Non-pigmented ciliary epithelial cell (primary cell): ENCODE measurements around the gene MAP3K12.
"Not testable (repeated sequence)": the region's sequence is repeated elsewhere in the genome, so short reads cannot be mapped to it uniquely, and the experiment has no call there.

Experiments used
- DNase-seq: peaks from one replicate; pipeline ENCODE4 v3.0.0-alpha.2; 2010; ENCODE audit warnings: low read depth

MAP3K12 gene

GRCh38 chr12:53468282-53468681 is 31.0 kb downstream of the MAP3K12 start:
- DNase-seq: no peak

DNA sequence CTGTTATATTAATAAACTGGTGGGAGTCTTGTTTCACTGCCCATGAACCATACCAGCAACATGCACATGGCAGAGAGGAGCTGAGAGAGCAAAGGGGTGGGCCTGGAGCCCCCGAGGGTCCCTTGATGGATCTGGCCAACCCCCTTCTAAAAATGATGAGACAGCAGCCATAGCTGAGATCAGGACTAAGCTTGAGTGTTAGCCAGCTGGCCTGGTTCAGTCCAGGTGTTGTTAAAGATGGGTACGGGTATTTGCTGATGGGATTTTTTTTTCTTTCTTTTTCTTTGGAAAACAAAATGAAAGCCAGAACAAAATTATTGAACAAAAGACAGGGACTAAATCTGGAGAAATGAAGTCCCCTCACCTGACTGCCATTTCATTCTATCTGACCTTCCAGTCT is 31.4 kb downstream of the MAP3K12 start:
- no peak for DNase-seq

DNA sequence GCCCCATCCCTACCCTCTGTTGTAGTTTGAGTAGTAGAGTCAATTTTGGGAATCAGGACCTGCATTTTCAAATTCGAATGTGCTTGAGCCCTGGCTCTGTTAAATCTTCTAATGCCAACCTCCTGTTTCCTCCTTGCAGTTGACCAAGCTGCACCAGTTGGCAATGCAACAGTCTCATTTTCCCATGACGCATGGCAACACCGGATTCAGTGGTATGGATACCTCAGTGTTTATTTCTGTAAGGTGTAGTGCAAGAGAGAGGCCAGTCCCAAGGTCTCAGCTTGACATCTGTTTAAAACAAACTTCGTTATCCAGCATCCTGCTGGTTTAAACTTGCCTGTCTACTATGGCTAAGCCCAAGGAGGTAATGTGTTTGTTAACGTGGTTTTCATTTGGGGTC is 32.2 kb downstream of the MAP3K12 start:
- no peak for DNase-seq

- DNase-seq: no peak
Measured at GRCh38 chr12:53466640-53467039, 32.6 kb downstream of the MAP3K12 start.

- no peak for DNase-seq
Measured at GRCh38 chr12:53465679-53466078, 33.6 kb downstream of the MAP3K12 start.

DNA sequence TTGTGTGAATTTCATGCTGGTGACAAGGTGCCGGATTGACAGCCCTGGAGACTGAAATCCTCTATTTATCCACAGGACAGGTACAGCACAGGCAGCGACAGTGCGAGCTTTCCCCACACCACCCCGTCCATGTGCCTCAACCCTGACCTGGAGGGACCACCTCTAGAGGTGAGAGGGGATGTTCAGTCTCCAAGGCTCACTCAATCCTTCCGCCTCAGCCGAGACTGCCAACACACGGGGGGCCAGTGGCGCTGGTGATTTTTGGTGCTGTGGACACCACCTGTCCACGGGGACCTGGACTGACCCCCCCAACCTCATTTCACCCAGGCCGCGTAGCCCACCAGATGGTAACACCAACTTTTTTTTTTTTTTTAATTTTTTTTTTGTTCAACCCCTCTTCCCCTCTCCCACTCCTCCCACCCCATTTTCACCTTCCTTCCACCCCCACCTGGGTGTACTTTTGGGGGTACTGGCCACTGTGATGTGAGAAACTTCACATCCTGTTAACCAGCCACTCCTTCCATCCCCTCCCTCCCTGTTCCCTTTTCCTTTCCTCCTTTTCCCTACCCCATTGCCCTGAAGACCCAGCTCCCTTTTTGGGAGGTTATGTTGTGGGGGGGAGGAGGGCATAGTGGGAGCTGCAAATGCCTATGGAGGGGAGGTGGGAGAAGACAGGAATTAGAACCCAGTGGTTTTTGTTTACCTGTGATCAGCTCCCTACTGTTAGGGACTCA is 34.4 kb downstream of the MAP3K12 start:
- DNase-seq: no peak

DNA sequence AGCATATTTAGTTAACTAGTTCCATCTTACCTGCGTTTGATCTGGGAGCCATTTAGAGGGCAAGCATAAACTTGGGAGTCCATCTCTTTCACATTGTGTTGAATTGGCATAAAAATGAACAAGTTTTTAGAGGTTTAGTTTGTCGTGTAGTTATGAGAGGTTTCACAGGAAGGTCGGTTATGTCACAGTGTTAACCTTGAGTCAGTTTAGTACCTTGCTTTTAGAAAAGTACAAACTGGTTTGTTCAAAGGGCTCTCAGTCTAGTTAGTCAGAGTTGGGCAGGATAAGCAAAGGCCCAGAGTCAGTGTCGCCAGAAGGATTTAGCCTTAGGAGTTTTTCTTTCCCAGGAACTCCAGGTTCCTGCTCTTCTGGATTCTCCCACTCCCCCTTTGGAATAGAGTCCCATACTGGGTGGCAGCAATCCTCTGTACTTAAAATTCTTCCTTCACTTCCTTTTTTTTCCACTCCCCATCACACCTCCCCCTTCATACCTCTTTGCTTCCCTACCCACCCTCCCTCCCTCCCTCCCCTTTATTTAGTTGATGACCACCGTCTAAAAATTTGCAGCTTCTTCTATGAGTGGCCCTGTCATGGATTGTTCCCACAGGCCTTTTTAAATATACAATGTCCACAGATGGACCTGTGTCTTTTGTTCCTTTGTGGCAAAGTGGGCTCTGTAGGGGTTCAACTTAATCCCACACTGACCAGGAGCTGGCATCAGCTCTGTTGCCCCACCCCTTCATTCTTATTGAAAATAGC is 35.3 kb downstream of the MAP3K12 start:
- DNase-seq: no peak

DNA sequence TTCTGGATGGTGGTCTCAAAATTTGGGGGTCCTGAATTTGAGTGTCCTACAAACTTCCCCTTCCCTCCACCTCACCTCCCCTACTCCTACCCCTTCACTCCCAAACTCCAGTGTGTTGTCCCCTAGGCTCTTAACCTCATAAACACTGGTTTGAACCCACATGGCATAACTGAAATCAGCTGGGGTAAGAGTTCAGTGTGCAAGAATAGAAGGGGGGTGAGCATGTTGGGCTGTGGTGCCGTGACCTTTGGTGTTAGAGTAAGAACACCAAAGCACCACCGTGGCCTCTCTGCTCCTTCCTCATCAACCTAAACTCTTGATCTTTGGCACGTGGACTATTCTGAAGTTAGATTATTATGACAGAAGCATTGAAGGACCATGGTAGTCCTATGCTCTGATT is 36.3 kb downstream of the MAP3K12 start:
- no peak for DNase-seq

DNA sequence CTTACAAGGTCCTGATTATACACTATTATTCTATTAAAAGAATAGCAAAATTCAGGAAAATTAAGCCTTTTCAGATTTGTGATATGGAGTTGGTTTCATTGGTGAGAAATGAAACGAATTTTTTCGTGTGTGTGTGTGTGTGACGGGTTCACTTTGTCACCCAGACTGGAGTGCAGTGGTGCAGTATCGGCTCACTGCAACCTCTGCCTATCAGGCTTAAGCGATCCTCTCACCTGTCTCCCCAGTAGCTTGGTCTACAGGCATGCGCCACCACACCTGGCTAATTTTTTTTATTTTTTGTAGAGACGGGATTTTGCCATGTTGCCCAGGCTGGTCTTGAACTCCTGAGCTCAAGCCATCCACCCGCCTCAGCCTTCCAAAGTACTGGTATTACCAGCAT is 37.7 kb downstream of the MAP3K12 start:
- DNase-seq: no peak

GRCh38 chr12:53461059-53461458 is 38.2 kb downstream of the MAP3K12 start:
- DNase-seq: no peak

DNA sequence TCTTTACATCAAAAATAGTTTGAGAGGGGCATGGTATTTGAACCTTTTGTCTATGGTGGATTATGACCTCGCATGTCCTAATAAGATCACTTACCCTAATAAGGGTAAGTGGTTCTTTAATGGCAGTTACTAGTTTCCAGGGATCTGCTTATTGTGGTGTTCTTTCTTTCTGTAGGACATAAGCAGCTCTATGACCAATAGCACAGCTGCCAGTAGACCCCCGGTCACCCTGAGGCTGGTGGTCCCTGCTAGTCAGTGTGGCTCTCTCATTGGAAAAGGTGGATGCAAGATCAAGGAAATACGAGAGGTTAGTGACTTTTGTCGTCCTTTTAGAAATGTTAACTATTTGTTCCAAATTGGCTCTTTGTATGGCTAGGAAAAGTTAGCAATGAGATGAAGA is 40.2 kb downstream of the MAP3K12 start:
- DNase-seq: no peak

DNA sequence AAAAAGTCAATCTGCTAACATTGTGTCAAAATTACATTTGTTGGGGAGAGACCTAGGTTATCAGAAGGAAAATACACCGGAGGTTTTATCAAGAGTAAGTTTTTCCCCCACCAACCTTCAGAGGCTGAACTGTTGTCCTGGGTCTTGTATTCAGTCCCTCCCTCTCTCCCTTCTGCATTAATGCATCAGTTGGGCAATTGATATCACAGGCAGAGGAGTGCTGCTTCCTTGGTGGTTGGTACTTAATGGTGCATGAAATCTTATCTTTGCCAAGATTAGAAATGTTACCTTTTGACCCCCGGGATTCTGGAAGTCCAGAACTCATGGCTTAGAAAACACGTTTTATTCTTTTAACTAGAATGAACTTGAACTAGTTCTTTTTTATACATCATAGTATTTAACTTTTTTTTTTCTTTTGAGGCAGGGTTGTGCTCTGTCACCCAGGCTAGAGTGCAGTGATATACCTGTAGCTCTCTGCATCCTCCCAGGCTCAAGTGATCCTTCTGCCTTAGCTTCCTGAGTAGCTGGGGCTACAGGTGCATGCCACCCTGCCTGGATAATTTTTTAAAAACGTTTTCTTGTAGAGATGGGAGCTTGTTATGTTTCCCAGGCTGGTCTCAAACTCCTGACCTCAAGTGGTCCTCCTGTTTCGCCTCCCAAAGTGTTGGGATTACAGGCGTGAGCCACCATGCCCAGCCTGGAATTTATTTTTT is 42.4 kb downstream of the MAP3K12 start:
- no peak for DNase-seq

DNA sequence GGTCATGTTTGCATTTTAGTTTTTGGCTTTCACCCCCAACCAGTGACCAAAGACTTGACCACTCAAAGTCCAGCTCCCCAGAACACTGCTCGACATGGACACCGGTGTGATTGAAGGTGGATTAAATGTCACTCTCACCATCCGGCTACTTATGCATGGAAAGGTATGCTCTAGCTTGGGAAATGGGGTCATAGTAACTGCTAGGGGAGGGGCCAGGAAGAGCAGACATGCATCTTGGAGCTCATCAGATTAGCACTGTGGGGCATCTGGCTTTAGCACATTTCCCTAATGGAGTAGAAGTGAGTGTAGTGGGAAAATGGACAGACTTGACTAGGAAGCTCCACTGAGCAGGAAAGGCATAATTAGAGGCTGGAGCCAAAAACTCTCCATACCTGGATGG is 44.6 kb downstream of the MAP3K12 start:
- DNase-seq: no peak

DNA sequence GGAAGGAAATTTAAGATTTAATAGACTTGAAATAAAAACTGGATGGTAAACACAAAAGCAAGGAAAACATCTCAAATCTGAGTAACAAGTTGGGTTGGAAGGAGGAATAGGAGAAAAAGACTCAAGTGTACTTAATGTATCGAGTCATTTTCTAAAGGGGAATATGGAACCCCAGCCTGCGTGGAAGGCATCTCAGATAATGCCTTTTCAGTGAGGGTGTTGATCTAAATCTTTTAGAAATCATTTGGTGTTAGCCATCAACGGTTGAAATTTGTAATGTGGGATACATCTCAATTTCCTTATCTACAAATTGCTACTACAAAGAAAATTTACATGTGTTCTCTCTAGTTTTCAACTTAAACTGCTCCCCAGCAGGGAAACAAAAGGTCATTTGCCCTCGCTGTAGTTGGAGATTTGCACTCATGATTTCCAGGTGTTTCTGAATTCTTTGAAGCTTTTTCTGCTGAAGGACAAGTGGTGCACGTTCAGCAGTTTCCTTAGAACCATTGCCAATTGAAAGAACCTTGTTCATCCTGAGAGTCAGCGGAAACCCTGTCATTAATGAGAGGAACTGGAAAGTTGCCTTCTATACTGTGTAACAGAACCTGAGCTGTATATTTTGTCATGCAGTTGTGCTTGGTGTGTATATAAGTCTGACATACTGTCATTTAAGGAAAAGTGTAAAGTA is 45.2 kb downstream of the MAP3K12 start:
- no peak for DNase-seq

DNA sequence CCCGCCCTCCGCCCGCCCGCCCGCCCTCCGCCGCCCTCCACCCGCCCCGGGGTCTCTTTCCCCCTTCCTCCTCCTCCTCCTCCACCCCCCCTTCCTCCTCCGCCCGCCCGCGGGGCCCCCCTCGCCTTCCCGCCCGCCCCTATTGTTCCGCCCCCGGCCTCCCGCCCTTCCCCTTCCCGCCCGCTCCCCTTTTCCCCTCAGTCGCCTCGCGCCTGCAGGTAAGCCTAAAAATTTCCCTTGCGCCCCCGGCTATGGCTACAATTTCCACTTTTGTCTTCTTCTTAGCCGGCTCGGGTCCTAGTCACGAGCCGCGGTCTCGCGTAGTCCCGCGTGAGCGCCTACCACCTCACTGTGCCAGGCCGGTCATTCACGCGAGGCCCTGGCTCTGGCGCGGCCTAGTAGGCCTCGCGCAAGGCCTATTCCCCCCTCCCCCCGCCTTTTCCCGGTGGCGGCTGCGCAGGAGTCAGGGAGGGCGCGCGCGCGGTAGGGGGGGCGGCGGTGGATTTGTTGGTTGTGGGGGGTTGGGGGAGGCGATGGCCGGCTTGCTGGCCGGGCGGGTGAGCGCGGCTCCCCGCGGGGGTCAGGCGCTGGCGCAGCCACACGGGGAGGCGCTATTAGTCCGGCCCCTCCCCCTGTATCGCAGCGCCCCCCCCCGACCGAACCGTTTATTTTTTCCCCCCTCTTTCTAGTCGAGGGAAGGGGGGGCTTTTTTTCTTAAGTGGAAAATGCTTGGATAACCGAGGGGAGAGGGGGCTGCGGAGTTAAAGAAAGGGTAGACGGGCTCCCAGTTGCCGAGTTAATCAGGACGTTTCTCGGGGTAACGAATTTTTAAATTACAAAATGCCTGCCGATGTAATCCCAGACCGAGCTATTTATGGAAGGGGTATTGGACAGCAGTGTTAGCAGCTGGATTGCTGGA is 46.8 kb downstream of the MAP3K12 start:
- peak; percentile 36 for DNase-seq

DNA sequence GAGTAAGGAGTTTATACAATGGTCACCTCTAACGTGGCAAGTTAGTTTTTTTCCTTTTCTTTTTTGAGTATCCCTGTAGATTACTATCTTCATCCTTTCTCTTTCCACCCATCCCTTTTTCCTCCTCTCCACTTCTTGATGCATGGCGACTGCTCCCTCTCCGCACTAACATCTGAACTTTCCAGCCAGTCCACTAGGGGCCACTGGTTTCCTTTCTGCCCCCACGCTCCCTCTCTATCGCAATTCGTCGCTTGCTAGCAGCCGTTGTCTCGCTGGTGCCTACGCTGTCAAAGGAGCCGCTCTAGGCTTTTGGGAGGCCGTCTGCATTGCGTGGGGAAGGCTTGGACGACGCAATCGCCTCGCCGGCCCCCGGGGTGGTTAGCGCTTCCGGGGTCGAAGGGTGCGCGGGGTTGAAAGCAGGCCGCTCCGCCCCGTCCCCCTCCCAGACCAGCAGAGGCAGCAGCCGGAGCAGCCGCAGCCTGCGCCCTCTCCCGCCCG is 47.5 kb downstream of the MAP3K12 start, which contains the start of gene PCBP2:
Gene PCBP2 (plus strand): TSS at position 442 of the 498 bp plus-strand sequence. CDS start 2,699 bp downstream, outside the sequence.
- DNase-seq: peak; percentile 99

GRCh38 chr12:53450936-53451335 is 48.3 kb downstream of the MAP3K12 start:
- no peak for DNase-seq

GRCh38 chr12:53444593-53445325 is 54.5 kb downstream of the MAP3K12 start:
- not testable (repeated sequence) for DNase-seq

- no peak for DNase-seq
Measured at GRCh38 chr12:53443955-53444354, 55.3 kb downstream of the MAP3K12 start.
